Measurements from ENCODE around the gene WNT3A. TPM values are rescaled to one million over a fixed set of nuclear protein-coding genes. Genes with fewer than 3 reads are reported as not detected.
A peak's percentile ranks its signal among the peaks of the same experiment; 100 is the strongest.
"Not testable (repeated sequence)": the region's sequence is repeated elsewhere in the genome, so short reads cannot be mapped to it uniquely, and the experiment has no call there.

Gene WNT3A
- total RNA-seq, 1 donor from 2014 or later, result not detected

DNA sequence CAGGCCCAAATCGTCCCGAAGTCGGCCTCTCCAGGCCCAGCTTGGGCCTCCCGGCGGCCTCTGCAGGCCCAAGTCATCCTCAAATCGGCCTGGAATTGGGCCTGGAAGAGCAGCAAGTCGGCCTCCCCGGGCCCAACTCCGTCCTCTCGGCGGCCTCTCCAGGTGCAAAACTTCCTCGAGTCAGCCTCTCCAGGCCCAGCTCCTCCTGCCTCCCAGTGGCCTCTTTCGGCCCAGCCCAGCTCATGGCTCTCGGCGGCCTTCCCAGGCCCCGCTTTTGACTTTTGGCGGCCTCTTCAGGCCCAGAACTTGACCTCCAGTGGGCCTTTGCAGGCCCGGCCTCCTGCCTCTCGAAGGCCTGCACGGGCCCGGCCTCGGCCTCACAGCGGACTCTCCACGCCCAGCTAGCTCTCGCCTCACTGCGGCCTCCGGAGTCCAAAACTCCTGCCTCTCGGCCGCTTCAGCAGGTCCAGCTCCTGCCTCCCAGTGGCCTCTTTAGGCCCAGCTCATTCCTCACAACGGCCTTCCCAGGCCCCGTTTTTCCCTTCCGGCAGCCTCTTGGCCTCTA is 33.0 kb upstream of the WNT3A start:
- H3K4me3 Mint-ChIP-seq (ENCODE audit: low read depth); H3K4me1 Mint-ChIP-seq (ENCODE audit: low read depth); H3K9me3 Mint-ChIP-seq; DNase-seq (ENCODE audit: low spot score); H3K36me3 Mint-ChIP-seq (ENCODE audit: low read depth); H3K27ac Mint-ChIP-seq; H3K27me3 Mint-ChIP-seq (ENCODE audit: low read depth); intact Hi-C loops (cut with micrococcal nuclease): not testable (repeated sequence)

GRCh38 chr1:227975583-227976283 is 31.1 kb upstream of the WNT3A start:
- H3K27ac Mint-ChIP-seq; H3K36me3 Mint-ChIP-seq (ENCODE audit: low read depth): not testable (repeated sequence)

GRCh38 chr1:227987181-227987580 is 19.6 kb upstream of the WNT3A start:
- DNase-seq (ENCODE audit: low spot score), result no peak
- peaks cover 22% of the 10 kb centered on the region for H3K27me3 Mint-ChIP-seq (ENCODE audit: low read depth)
- H3K4me1 Mint-ChIP-seq (ENCODE audit: low read depth), result no peaks in the 10 kb centered on the region
- no peak overlapping the region for H3K4me3 Mint-ChIP-seq (ENCODE audit: low read depth)
- intact Hi-C loops (cut with micrococcal nuclease), result no loop called here
- no peaks in the 10 kb centered on the region for H3K36me3 Mint-ChIP-seq (ENCODE audit: low read depth)
- H3K27ac Mint-ChIP-seq, result no peak overlapping the region
- no peaks in the 10 kb centered on the region for H3K9me3 Mint-ChIP-seq

More at GRCh38 chr1:227975583-227976283, 31.1 kb upstream of the WNT3A start:
- intact Hi-C loops (cut with micrococcal nuclease); H3K27me3 Mint-ChIP-seq (ENCODE audit: low read depth); H3K4me1 Mint-ChIP-seq (ENCODE audit: low read depth); DNase-seq (ENCODE audit: low spot score); H3K9me3 Mint-ChIP-seq; H3K4me3 Mint-ChIP-seq (ENCODE audit: low read depth): not testable (repeated sequence)

- DNase-seq (ENCODE audit: low spot score), result no peak
- H3K9me3 Mint-ChIP-seq, result peaks cover 20% of the 10 kb centered on the region
- H3K36me3 Mint-ChIP-seq (ENCODE audit: low read depth), result no peaks in the 10 kb centered on the region
- no peak overlapping the region for H3K27ac Mint-ChIP-seq
- H3K4me1 Mint-ChIP-seq (ENCODE audit: low read depth), result no peaks in the 10 kb centered on the region
- H3K27me3 Mint-ChIP-seq (ENCODE audit: low read depth), result peaks cover 16% of the 10 kb centered on the region
- no peak overlapping the region for H3K4me3 Mint-ChIP-seq (ENCODE audit: low read depth)
- intact Hi-C loops (cut with micrococcal nuclease), result no loop called here
Observed at GRCh38 chr1:227994632-227995300, 12.0 kb upstream of the WNT3A start.

- H3K9me3 Mint-ChIP-seq, result peaks cover 20% of the 10 kb centered on the region
- peaks cover 11% of the 10 kb centered on the region for H3K27me3 Mint-ChIP-seq (ENCODE audit: low read depth)
- no peaks in the 10 kb centered on the region for H3K4me1 Mint-ChIP-seq (ENCODE audit: low read depth)
- H3K36me3 Mint-ChIP-seq (ENCODE audit: low read depth), result no peaks in the 10 kb centered on the region
- intact Hi-C loops (cut with micrococcal nuclease), result no loop called here
- peak; percentile 5 for DNase-seq (ENCODE audit: low spot score)
- no peak overlapping the region for H3K27ac Mint-ChIP-seq
- no peak overlapping the region for H3K4me3 Mint-ChIP-seq (ENCODE audit: low read depth)
Observed at GRCh38 chr1:227996187-227996950, 10.4 kb upstream of the WNT3A start.

- H3K4me1 Mint-ChIP-seq (ENCODE audit: low read depth), result no peaks in the 10 kb centered on the region
- intact Hi-C loops (cut with micrococcal nuclease), result loop anchor here (2.0 kb wide), 1 partner anchor 132 kb away; no protein-coding TSS in a partner anchor
- peaks cover 15% of the 10 kb centered on the region for H3K27me3 Mint-ChIP-seq (ENCODE audit: low read depth)
- no peaks in the 10 kb centered on the region for H3K36me3 Mint-ChIP-seq (ENCODE audit: low read depth)
- no peak overlapping the region for H3K27ac Mint-ChIP-seq
- peaks cover 20% of the 10 kb centered on the region for H3K9me3 Mint-ChIP-seq
- no peak overlapping the region for H3K4me3 Mint-ChIP-seq (ENCODE audit: low read depth)
- no peak for DNase-seq (ENCODE audit: low spot score)
Observed at GRCh38 chr1:227998374-227999055, 8.3 kb upstream of the WNT3A start.

- Mint-ChIP-seq H3K36me3 (ENCODE audit: low read depth) (no peaks in the 10 kb centered on the region), H3K27ac (no peak overlapping the region), H3K27me3 (ENCODE audit: low read depth) (peaks cover 21% of the 10 kb centered on the region), H3K4me1 (ENCODE audit: low read depth) (no peaks in the 10 kb centered on the region), H3K4me3 (ENCODE audit: low read depth) (no peak overlapping the region), H3K9me3 (peaks cover 20% of the 10 kb centered on the region)
- peak; percentile 45 for DNase-seq (ENCODE audit: low spot score)
- intact Hi-C loops (cut with micrococcal nuclease), result loop anchor here (2.0 kb wide), 1 partner anchor 132 kb away; no protein-coding TSS in a partner anchor
Observed at GRCh38 chr1:227999056-227999930, 7.5 kb upstream of the WNT3A start.

- peak; percentile 6 for DNase-seq (ENCODE audit: low spot score)
- Mint-ChIP-seq H3K36me3 (ENCODE audit: low read depth) (no peaks in the 10 kb centered on the region), H3K4me3 (ENCODE audit: low read depth) (no peak overlapping the region), H3K27me3 (ENCODE audit: low read depth) (peaks cover 29% of the 10 kb centered on the region), H3K27ac (no peak overlapping the region), H3K9me3 (peaks cover 20% of the 10 kb centered on the region), H3K4me1 (ENCODE audit: low read depth) (no peaks in the 10 kb centered on the region)
- intact Hi-C loops (cut with micrococcal nuclease), result no loop called here
Observed at GRCh38 chr1:228000416-228000815, 6.4 kb upstream of the WNT3A start.

GRCh38 chr1:228000836-228001563 is 5.8 kb upstream of the WNT3A start:
- peaks cover 16% of the 10 kb centered on the region for H3K9me3 Mint-ChIP-seq

DNA sequence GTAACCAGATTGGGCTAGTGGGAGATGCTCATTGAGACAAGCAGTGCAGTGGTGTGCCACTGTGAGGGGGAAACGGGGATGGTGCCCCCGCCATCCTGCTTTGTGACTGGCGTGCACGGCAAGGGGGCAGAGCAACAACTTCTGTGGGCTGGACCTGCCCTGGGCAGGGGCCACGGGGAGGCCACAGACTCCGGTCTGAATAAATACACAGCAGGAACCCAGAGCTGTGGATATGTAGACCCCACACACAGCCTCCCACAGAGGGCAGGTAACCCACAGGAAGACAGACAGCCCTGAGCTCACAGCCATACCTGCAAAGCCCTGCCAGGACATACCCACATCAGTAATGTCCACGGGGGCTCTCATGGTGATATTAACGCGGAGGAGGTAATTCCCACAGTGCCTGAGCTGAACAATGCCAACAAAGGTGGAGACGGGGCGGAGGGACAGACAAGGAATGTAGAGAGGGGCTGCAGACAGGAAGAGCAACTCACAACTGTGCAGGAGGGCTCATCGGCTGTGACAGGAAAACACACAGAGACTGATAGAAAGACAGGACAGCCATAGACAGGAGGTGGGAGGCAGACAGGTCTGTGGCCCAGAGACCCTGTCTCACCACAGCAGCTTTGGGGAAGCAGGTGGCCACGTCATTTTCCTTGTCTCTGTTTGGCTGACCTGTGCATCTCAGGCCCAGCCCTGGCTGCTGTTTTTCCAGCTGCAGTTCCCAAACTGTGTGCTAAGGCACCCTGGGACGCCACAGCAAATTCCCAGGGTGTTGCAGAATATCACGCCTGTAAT is 4.9 kb upstream of the WNT3A start:
- DNase-seq (ENCODE audit: low spot score), result no peak
- intact Hi-C loops (cut with micrococcal nuclease), result no loop called here
- H3K27ac Mint-ChIP-seq, result no peak overlapping the region
- no peaks in the 10 kb centered on the region for H3K36me3 Mint-ChIP-seq (ENCODE audit: low read depth)
- peaks cover 7% of the 10 kb centered on the region for H3K9me3 Mint-ChIP-seq
- peaks cover 32% of the 10 kb centered on the region for H3K27me3 Mint-ChIP-seq (ENCODE audit: low read depth)
- H3K4me3 Mint-ChIP-seq (ENCODE audit: low read depth), result no peak overlapping the region
- H3K4me1 Mint-ChIP-seq (ENCODE audit: low read depth), result no peaks in the 10 kb centered on the region

More at GRCh38 chr1:228000836-228001563, 5.8 kb upstream of the WNT3A start:
- intact Hi-C loops (cut with micrococcal nuclease), result no loop called here
- no peaks in the 10 kb centered on the region for H3K36me3 Mint-ChIP-seq (ENCODE audit: low read depth)
- peak; percentile 2 for DNase-seq (ENCODE audit: low spot score)
- H3K4me1 Mint-ChIP-seq (ENCODE audit: low read depth), result no peaks in the 10 kb centered on the region
- peaks cover 35% of the 10 kb centered on the region for H3K27me3 Mint-ChIP-seq (ENCODE audit: low read depth)
- H3K4me3 Mint-ChIP-seq (ENCODE audit: low read depth), result no peak overlapping the region
- no peak overlapping the region for H3K27ac Mint-ChIP-seq

All from activated T-helper 2 cell treated with anti-CD3 and anti-CD28 coated beads, Interferon-gamma antibody, Interleukin-2, Interleukin-4, amounts not matched to agents 10 μg/mL and 5 μg/mL and 100 μg/mL, durations not matched to agents 14 hours and 24 hours and 36 hours (primary cell).